Type B pancreatic cell (in vitro differentiated cells): ENCODE data around the gene SLC12A7. TPM values are rescaled to one million over a fixed set of nuclear protein-coding genes. Genes with fewer than 3 reads are reported as not detected.
"Not testable (repeated sequence)": the region's sequence is repeated elsewhere in the genome, so short reads cannot be mapped to it uniquely, and the experiment has no call there.

Source experiments
- DNase-seq: peaks from one replicate; pipeline ENCODE4 v3.0.0; 2021; ENCODE audit warnings: mixed read lengths; ENCODE audit not compliant: unreplicated experiment; ENCODE audit errors: extremely low spot score
- H3K27ac Mint-ChIP-seq: 2 replicates; pipeline ENCODE4 v1.8.0; 2021; ENCODE audit warnings: mild to moderate bottlenecking, mixed read lengths
- H3K27me3 Mint-ChIP-seq: 2 replicates; pipeline ENCODE4 v1.8.0; 2021; ENCODE audit warnings: mixed read lengths
- H3K36me3 Mint-ChIP-seq: 2 replicates; pipeline ENCODE4 v1.8.0; 2021; ENCODE audit warnings: mixed read lengths
- H3K4me1 Mint-ChIP-seq: one replicate; pipeline ENCODE4 v1.8.0; 2021; ENCODE audit warnings: mixed read lengths; ENCODE audit not compliant: unreplicated experiment
- H3K4me3 Mint-ChIP-seq: 2 replicates; pipeline ENCODE4 v1.8.0; 2021; ENCODE audit warnings: mild to moderate bottlenecking, mixed read lengths
- H3K9me3 Mint-ChIP-seq: 2 replicates; pipeline ENCODE4 v1.8.0; 2021; ENCODE audit warnings: mixed read lengths
- total RNA-seq: library from RNA; stranded (reverse); gene quantifications from 2 replicates; pipeline ENCODE4 v1.2.1, GENCODE V29; 2021; ENCODE audit warnings: low replicate concordance
- TF ChIP-seq, protein P1 (sequence below): fragments of 200-600 bp; sonication (generic); conservative IDR thresholded peaks from 2 replicates; pipeline ENCODE4 v1.5.0; 2021; ENCODE audit warnings: antibody characterized with exemption, mild to moderate bottlenecking

SLC12A7 gene
- total RNA-seq, 1 donor from 2014 or later = 57.6 TPM

DNA sequence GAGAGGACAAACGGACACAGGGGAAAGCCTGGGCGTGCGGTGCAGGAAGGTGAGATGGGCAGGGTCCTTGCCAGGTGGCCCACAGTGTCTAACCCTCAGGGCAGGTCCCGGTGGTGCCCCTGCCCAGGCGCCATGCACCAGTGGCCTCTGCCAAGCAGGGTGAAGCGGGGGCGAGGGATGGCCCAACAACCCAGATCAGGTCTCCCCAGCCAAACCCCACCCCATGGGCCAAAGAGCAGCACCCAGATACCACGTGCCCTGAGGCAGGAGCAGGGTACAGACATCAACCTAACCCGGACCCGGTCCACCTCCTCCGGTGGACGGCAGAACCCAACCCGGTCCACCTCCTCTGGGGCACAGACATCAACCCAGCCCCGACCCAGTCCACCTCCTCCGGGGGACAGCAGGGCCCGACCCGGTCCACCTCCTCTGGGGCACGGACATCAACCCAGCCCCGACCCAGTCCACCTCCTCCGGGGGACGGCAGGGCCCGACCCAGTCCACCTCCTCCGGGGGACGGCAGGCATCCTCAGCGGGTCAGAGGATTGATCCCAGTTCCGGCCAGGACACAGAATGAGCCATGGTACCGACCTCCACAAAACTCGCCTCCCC lies 12.8 kb downstream of the SLC12A7 start:
- no peak overlapping the region for H3K27ac Mint-ChIP-seq

DNA sequence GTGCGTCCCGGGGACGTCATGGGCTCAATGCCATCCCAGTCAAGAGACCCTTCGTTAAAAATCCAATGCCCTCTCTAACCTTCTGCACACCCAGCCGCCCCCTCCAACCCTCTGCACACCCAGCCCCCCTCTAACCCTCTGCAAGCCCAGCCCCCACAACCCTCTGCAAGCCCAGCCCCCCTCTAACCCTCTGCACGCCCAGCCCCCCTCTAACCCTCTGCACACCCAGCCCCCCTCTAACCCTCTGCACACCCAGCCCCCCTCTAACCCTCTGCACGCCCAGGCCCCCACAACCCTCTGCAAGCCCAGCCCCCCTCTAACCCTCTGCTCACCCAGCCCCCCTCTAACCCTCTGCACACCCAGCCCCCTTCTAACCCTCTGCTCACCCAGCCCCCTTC lies 13.9 kb downstream of the SLC12A7 start:
- H3K27ac Mint-ChIP-seq, H3K27me3 Mint-ChIP-seq, H3K36me3 Mint-ChIP-seq, H3K9me3 Mint-ChIP-seq, DNase-seq, H3K4me3 Mint-ChIP-seq: not testable (repeated sequence)
- H3K4me1 Mint-ChIP-seq = peaks cover 41% of the 10 kb centered on the region

More for the DNA sequence above, 12.8 kb downstream of the SLC12A7 start:
- Mint-ChIP-seq H3K4me3 (peak overlapping the region; percentile 25), H3K27me3 (no peaks in the 10 kb centered on the region), H3K4me1 (peaks cover 48% of the 10 kb centered on the region), H3K9me3 (no peaks in the 10 kb centered on the region), H3K36me3 (peaks cover 4% of the 10 kb centered on the region)
- no peak for DNase-seq
- TF ChIP-seq, protein P1, sequence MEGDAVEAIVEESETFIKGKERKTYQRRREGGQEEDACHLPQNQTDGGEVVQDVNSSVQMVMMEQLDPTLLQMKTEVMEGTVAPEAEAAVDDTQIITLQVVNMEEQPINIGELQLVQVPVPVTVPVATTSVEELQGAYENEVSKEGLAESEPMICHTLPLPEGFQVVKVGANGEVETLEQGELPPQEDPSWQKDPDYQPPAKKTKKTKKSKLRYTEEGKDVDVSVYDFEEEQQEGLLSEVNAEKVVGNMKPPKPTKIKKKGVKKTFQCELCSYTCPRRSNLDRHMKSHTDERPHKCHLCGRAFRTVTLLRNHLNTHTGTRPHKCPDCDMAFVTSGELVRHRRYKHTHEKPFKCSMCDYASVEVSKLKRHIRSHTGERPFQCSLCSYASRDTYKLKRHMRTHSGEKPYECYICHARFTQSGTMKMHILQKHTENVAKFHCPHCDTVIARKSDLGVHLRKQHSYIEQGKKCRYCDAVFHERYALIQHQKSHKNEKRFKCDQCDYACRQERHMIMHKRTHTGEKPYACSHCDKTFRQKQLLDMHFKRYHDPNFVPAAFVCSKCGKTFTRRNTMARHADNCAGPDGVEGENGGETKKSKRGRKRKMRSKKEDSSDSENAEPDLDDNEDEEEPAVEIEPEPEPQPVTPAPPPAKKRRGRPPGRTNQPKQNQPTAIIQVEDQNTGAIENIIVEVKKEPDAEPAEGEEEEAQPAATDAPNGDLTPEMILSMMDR = no peak

DNA sequence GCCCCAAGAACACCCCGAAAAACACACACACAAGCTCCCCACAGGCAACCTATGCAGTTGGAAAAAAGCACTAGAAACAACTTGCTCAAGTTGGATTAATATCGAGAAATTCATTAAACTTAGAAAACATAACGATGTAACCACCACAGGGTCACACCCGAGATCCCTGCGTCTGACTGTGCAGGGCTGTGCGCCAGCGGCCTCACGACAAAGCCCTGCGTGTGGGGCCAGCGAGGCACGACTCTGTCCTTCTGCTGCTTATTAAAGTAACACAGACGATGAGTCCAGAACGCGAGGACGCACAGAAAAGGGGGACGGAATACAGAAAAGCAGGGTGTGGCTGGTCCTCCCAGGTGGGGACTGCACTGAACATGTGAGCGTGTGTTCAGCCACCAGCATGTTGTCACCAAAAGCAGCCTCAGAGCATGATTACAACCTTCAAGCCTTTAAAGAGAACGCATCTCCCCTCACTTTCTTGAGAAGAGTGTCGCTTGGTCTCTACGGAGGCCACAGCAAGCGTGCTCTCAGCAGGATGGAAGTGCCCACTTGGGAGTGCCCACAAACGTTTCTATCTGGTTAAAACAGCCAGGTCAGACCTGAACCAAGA lies 14.4 kb downstream of the SLC12A7 start:
- DNase-seq = no peak
- H3K27ac Mint-ChIP-seq = peak overlapping the region; percentile 13
- H3K4me1 Mint-ChIP-seq = peaks cover 41% of the 10 kb centered on the region
- peaks cover 4% of the 10 kb centered on the region for H3K36me3 Mint-ChIP-seq
- TF ChIP-seq, protein P1 = no peak
- H3K9me3 Mint-ChIP-seq = no peaks in the 10 kb centered on the region
- no peaks in the 10 kb centered on the region for H3K27me3 Mint-ChIP-seq
- H3K4me3 Mint-ChIP-seq = no peak overlapping the region

DNA sequence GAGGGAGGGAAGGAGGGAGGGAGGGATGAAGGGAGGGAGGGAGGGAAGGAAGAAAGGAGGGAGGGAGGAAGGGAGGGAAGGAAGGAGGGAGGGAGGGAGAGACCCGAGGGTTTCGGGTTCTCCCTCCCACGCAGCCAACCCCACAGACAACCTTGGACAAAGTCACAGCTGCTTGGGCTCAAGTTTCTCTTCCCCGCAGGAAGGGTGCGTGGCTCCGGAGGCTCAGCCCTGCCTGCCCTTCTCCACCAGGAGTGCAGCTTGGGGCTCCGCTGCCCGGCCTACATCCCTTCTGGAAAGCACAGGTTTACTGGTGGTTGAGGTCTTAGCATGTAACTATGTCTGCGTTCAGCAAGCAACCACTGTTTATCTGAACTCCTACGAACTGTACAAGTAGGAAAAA lies 15.0 kb downstream of the SLC12A7 start:
- TF ChIP-seq, protein P1 = no peak
- no peak for DNase-seq
- H3K27me3 Mint-ChIP-seq = no peaks in the 10 kb centered on the region
- no peaks in the 10 kb centered on the region for H3K9me3 Mint-ChIP-seq
- peaks cover 4% of the 10 kb centered on the region for H3K36me3 Mint-ChIP-seq
- H3K4me1 Mint-ChIP-seq = peaks cover 34% of the 10 kb centered on the region
- no peak overlapping the region for H3K4me3 Mint-ChIP-seq
- H3K27ac Mint-ChIP-seq = peak overlapping the region; percentile 13

DNA sequence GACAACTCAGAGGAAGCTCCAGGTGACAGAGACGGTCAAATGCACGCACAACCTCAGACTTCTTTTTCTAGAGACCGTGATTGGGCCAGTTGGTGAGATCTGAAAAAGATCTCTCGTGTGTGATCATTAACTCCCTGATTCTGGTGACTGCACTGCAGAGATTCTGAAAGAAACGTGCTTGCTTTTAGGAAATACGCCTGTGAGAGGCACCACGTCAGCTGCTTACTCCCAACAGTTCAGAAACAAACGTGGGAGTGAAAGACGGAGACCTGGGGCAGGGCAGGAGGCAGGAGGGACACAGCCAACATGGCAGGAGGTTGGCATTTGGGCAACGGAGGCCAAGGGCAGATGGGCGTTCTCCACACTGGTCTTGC lies 15.9 kb downstream of the SLC12A7 start:
- TF ChIP-seq, protein P1 = no peak
- Mint-ChIP-seq H3K27ac (no peak overlapping the region), H3K27me3 (no peaks in the 10 kb centered on the region), H3K4me1 (peaks cover 30% of the 10 kb centered on the region), H3K4me3 (no peak overlapping the region), H3K36me3 (peaks cover 4% of the 10 kb centered on the region), H3K9me3 (no peaks in the 10 kb centered on the region)
- no peak for DNase-seq

DNA sequence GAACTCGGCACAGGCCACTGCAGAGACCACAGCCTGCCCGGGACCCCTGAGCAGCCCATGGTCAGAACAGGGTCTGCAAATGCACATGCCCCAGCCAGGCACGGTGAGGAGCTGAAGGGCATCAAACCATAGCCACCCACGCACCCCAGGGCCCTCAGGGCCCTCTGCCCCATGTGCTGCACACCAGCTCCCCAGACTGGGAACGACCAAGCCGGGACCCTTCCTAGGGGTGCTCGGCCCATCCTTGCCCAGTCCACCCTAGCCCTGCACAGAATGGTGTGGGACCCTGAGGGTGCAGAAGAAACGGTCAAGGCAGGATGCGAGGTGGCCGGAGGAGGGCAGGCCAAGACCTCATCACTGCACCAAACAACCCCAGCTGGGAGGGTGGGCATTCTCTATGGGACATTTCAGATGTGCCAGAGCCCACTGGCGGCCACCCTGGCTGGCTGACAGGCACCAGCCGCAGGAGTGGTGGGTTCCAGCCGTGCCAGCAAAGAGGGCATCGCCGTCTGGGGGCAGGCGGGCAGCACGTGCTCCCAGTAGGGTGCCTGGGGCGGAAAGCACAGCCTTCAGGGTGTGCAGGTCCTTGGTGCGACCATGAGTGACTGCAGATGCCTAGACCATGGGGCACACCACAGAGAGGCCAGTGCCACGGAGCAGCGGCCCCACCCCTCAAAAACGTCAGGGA lies 16.4 kb downstream of the SLC12A7 start:
- TF ChIP-seq, protein P1 = no peak

More for the DNA sequence above, 16.4 kb downstream of the SLC12A7 start:
- Mint-ChIP-seq H3K27me3 (no peaks in the 10 kb centered on the region), H3K36me3 (peaks cover 4% of the 10 kb centered on the region), H3K27ac (no peak overlapping the region), H3K9me3 (no peaks in the 10 kb centered on the region), H3K4me3 (no peak overlapping the region), H3K4me1 (peaks cover 30% of the 10 kb centered on the region)
- DNase-seq = no peak
